HG03521 (cell line): ENCODE data around the gene ARMH4.

Source experiments
- ATAC-seq: cut with Tn5 transposase; IDR thresholded peaks from one replicate; pipeline ENCODE4 v1.9.1; 2021; ENCODE audit warnings: mild to moderate bottlenecking, moderate library complexity; ENCODE audit not compliant: unreplicated experiment

Gene ARMH4

DNA sequence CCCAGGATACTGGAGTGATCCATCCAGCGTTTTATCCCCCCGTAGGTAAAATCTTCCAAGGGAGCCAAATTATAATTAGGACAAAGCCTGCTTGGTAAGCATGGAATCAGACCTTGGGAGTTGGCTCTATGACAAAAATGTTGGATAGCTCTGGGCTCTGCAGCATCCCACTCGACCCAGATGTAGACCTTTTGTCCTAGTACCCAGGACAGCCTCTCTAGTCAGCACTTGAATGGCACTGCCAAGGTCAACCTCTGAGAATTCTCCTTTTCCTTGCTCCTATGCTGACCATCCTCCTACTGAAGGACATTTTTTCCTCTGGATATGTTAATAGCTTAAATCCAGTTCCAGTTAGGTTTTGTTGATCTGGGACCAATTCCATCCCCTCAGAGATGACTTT, 181.4 kb downstream of the ARMH4 start:
- no peak for ATAC-seq

- ATAC-seq, result no peak
These were observed 181.8 kb downstream of the ARMH4 start for GRCh38 chr14:57970175-57970574.

GRCh38 chr14:57963071-57963470, 188.9 kb downstream of the ARMH4 start:
- ATAC-seq, result no peak

GRCh38 chr14:57962325-57963035, 189.5 kb downstream of the ARMH4 start:
- no peak for ATAC-seq

GRCh38 chr14:57961786-57962060, 190.3 kb downstream of the ARMH4 start:
- ATAC-seq, result no peak

DNA sequence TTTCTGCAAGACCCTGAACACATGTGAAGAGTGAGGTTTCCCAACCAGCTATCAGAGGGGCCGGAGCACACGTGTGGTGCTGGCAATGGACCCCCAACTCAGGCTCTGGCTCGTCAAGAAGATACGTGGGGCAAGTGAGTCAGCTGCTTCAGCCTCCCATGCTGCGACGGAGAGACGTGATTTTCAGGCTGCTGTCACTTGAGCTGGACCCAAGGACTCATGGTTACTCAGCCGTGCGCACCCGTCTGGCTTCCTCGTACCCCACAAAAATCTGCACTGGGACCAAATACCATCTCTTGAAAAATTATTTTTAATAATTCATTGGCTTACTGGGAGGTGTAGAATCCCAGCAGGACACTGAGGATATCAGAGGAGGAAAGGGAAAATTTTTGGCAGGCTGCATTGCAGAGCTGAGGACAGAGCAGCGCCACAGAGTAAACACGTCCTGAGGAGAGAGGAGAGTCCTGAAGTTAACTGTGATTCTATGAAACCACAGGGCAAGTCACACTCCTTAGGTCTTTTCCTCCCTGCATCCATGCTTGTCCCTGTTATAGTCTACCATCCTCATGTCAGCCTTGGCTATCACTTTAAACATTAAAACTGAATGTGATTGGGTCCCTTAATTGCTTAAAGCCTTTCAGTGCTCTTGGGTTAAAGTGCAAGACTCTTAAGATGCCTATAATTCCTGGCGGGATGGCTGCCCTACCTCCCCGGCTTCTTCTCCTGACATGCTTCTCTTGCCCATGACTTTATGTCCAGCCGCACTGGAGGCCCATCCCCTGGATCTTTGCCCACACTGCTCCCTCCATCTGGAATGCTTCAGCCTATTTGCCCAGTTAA, 190.8 kb downstream of the ARMH4 start:
- ATAC-seq, result no peak

DNA sequence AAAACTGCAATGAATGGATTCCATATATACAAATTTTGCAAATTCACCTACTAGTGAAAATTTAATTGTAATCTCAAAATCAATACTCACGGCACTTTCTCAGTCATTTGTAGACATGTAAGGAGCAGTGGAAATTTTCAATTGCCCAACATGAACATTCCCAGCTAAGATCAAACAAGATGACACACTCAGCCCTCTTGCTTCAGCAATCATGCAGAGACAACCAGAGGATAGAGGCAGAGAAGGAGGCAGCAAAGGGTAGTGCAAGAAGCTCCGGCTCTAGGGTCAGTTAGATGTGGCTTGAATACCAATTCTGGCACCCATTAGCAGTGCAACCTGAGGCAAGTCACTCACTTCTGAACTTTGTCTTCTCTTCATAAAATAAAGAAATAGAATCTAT, 194.6 kb downstream of the ARMH4 start:
- no peak for ATAC-seq
